Activated CD8-positive, alpha-beta memory T cell treated with anti-CD3 and anti-CD28 coated beads, Interleukin-2, amount 10 ng/mL, durations not matched to agents 7 days and 5 days (primary cell): Measurements from ENCODE around the gene SAMD1. TPM values are rescaled to one million over a fixed set of nuclear protein-coding genes. Genes with fewer than 3 reads are reported as not detected.

Source experiments
- ATAC-seq: fragments of 150-1000 bp; cut with Tn5 transposase; one replicate; pipeline ENCODE4 v1.10.0; 2021; ENCODE audit warnings: moderate library complexity
- CTCF ChIA-PET: fragments of 350-600 bp; sonication (Branson Sonifier 250); formaldehyde crosslinking; loops from one replicate; lab custom pipeline; 2021; ENCODE audit warnings: antibody characterized with exemption; lab: Charles Lee
- DNase-seq: peaks from one replicate; pipeline ENCODE4 v3.0.0-alpha.2; 2020
- H3K27ac Mint-ChIP-seq: one replicate; pipeline ENCODE4 v1.8.0; 2021; ENCODE audit warnings: mild to moderate bottlenecking, mixed read lengths
- H3K27me3 Mint-ChIP-seq: one replicate; pipeline ENCODE4 v1.8.0; 2021; ENCODE audit warnings: mixed read lengths
- H3K36me3 Mint-ChIP-seq: one replicate; pipeline ENCODE4 v1.8.0; 2021; ENCODE audit warnings: mild to moderate bottlenecking, mixed read lengths
- H3K4me1 Mint-ChIP-seq: one replicate; pipeline ENCODE4 v1.8.0; 2021; ENCODE audit warnings: mixed read lengths
- H3K4me3 Mint-ChIP-seq: one replicate; pipeline ENCODE4 v1.8.0; 2021; ENCODE audit warnings: mild to moderate bottlenecking, moderate library complexity, mixed read lengths
- H3K9me3 Mint-ChIP-seq: one replicate; pipeline ENCODE4 v1.8.0; 2022; ENCODE audit warnings: low read depth, mixed read lengths
- total RNA-seq, 2 experiments: library from RNA; stranded (reverse); gene quantifications; one replicate each; pipeline ENCODE4 v1.2.3, GENCODE V29; 2021

SAMD1 gene
- total RNA-seq, 2 experiments from 2014 or later, result 60.4 to 81.9 TPM

DNA sequence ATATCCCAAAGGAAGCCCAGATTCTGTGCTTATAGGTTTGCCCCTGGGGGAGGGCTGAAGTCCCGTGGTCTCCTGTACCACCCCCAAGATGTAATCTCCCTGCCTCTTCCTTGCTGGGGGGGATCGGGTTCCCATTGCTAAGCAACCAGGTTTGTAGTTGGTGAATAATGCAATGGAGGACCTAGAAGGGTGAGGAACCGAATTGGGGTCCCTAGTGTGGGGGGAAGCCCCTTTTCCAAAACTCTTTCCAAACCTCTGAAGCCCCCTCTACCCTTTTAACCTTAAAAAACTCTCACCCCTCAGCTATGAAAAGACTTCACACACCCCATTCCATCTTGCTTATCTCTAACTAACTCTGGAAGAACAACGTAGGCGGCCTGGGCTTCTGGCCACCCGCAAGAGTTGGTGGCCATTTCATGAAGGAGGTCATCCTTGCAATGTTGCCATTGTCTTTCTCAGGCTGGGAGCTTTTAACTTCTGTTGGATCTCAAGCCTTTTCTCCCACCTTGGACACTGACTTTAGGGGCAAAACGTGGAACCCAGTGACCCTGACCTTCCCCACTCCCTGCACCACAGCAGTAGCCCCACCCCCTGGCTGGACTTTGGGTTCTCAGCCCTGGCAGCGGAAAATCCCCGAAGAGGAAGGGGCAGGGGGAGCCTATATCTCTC, 29.3 kb downstream of the SAMD1 start:
- ATAC-seq (no peak), DNase-seq (no peak)
- Mint-ChIP-seq H3K27me3 (peaks cover 42% of the 10 kb centered on the region), H3K4me3 (no peak overlapping the region), H3K4me1 (peaks cover 14% of the 10 kb centered on the region), H3K27ac (no peak overlapping the region), H3K9me3 (no peaks in the 10 kb centered on the region), H3K36me3 (no peaks in the 10 kb centered on the region)
- CTCF ChIA-PET, result interaction anchor here (1.2 to 7.5 kb wide), 7 partner anchors 8 to 181 kb away, joined by 3 to 118 read pairs (median 27); partner anchors contain the start of gene MISP3

DNA sequence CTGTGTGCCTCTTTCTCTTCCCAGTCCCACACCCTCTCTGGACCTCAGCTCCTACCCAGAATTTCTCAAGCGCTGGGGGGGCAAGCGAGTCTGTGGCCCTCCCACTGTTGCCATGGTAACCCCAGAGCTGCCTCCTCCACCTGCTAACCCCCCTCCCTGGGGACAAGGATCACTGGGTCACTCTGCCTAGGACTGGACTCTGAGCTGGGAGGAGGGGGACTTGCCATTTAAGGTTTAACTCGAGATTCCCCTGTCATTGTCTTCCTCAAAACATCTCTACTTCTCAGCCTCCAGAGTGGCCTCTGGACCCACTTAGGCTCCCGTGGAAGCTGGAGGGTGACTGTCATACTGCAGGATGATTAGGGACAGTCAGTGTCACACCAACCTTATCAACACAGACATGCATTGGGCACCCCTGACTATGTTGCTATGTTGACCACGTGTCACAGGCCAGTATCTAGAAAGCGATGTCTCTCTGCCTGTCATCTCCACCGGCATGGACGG, 30.8 kb downstream of the SAMD1 start:
- CTCF ChIA-PET, result interaction anchor here (0.7 to 7.5 kb wide), 36 partner anchors 11 to 444 kb away, joined by 3 to 118 read pairs (median 5); partner anchors contain the start of genes ASF1B, DCAF15, IL27RA and MISP3
- no peak overlapping the region for H3K4me3 Mint-ChIP-seq
- peaks cover 45% of the 10 kb centered on the region for H3K27me3 Mint-ChIP-seq
- no peak overlapping the region for H3K27ac Mint-ChIP-seq
- ATAC-seq, result no peak
- no peak for DNase-seq
- peaks cover 12% of the 10 kb centered on the region for H3K4me1 Mint-ChIP-seq
- H3K36me3 Mint-ChIP-seq, result no peaks in the 10 kb centered on the region
- no peaks in the 10 kb centered on the region for H3K9me3 Mint-ChIP-seq

DNA sequence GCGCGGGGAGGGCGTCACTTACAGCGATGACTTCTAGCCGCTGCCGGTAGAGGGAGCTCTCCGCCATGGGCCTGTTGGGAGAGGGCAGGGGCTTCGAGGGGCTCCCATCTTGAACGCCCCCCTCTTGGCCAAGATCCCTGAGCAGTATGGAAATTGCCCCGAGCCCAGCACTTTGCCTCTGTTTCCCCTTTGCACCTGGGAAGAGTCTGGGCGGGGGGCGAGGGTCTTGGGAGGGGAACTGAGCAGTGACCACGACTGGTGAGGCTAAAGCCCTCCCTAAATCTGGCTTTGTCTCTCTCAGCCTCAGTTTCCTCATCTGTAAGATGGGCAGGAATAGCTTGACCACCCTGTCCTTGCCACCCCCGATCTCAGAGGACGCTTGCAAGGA, 31.5 kb downstream of the SAMD1 start:
- H3K9me3 Mint-ChIP-seq, result no peaks in the 10 kb centered on the region
- ATAC-seq, result no peak

DNA sequence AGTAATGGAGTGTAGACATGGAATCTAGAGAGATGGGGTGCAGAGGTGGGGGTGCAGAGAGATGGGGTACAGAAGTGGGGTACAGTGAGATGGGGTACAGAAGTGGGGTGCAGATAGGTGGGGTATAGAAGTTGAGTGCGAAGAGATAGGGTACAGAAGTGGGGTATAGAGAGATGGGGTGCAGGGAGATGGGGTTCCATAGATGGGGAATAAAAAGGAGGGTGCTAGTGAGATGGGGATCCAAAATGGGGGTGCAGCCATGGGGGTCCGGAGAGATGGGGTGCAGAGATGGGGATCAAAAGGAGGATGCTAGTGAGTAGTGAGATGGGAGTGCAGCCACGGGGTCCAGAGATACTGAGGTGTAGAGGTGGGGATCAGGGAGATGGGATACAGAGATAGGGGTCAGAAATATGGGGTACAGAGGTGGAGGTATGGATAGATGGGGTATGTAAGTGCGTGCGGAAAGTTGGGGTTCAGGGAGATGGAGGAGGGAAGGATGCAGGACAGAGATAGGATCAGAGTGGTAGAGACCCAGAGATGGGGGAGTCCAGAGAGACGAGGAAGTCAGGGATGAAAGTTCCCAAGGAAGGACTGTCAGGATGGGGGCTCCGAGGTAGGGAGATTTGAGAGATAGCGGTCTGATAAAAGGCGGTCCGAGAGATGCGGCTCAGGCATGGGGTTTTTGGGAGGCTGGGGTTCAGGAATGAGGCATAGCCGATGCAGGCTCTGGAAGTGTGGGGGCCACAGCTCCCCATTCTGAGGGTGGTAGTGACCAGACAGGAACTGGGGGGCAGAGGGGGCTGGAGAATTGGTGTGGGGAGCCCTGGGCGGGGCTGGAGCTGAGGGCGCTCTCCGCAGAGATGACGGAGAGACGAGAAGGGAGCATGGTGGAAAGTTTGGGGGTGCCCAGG, 32.1 kb downstream of the SAMD1 start:
- CTCF ChIA-PET, result interaction anchor here (0.7 to 7.5 kb wide), 38 partner anchors 9 to 445 kb away, joined by 3 to 118 read pairs (median 4); partner anchors contain the start of genes ASF1B, DCAF15, IL27RA and MISP3
- Mint-ChIP-seq H3K4me1 (peaks cover 12% of the 10 kb centered on the region), H3K36me3 (no peaks in the 10 kb centered on the region), H3K27ac (no peak overlapping the region), H3K4me3 (no peak overlapping the region), H3K27me3 (peaks cover 45% of the 10 kb centered on the region), H3K9me3 (no peaks in the 10 kb centered on the region)
- ATAC-seq (peak; percentile 52), DNase-seq (no peak)

More for the DNA sequence above, 31.5 kb downstream of the SAMD1 start:
- DNase-seq, result peak; percentile 66
- H3K27ac Mint-ChIP-seq, result no peak overlapping the region
- H3K4me3 Mint-ChIP-seq, result no peak overlapping the region
- CTCF ChIA-PET, result interaction anchor here (0.7 to 7.5 kb wide), 39 partner anchors 12 to 444 kb away, joined by 3 to 118 read pairs (median 4); partner anchors contain the start of genes ASF1B, DCAF15, IL27RA and MISP3
- no peaks in the 10 kb centered on the region for H3K36me3 Mint-ChIP-seq
- H3K27me3 Mint-ChIP-seq, result peaks cover 45% of the 10 kb centered on the region
- peaks cover 12% of the 10 kb centered on the region for H3K4me1 Mint-ChIP-seq

DNA sequence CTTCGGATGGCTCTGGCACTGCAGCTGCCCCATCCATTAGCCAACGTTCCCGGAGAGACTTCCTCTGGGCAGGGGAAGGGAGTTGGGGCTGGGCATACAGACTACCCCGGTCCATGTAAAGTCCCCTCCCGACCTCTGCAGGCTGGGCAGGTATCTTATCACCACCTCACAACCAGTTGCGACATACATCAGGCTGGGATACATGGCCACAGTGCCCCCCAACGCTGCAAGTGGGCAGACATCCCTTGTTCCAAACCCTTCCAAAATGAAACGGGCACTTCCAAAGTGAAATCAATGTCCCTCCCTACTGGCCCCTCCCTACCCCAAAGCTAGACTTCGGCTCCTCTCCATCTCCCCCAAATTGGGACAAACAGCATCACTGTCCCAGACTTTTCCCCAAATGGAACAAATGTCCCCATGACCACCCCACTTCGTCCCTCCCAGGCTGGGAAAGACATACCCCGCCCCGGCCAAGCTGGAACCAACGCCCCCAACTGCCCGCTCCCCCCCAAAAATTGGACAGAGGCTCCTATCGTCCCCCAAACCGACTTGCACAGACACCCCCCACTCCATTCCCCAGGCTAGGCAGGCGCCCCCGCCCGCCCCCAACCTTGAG, 33.7 kb downstream of the SAMD1 start:
- Mint-ChIP-seq H3K27ac (no peak overlapping the region), H3K4me3 (peak overlapping the region; percentile 3), H3K36me3 (peaks cover 10% of the 10 kb centered on the region), H3K9me3 (no peaks in the 10 kb centered on the region), H3K27me3 (peaks cover 45% of the 10 kb centered on the region), H3K4me1 (peaks cover 12% of the 10 kb centered on the region)
- CTCF ChIA-PET, result interaction anchor here (0.7 to 7.5 kb wide), 16 partner anchors 8 to 195 kb away, joined by 3 to 118 read pairs (median 3); partner anchors contain the start of genes IL27RA, MISP3 and PRKACA
- DNase-seq, result no peak
- no peak for ATAC-seq

DNA sequence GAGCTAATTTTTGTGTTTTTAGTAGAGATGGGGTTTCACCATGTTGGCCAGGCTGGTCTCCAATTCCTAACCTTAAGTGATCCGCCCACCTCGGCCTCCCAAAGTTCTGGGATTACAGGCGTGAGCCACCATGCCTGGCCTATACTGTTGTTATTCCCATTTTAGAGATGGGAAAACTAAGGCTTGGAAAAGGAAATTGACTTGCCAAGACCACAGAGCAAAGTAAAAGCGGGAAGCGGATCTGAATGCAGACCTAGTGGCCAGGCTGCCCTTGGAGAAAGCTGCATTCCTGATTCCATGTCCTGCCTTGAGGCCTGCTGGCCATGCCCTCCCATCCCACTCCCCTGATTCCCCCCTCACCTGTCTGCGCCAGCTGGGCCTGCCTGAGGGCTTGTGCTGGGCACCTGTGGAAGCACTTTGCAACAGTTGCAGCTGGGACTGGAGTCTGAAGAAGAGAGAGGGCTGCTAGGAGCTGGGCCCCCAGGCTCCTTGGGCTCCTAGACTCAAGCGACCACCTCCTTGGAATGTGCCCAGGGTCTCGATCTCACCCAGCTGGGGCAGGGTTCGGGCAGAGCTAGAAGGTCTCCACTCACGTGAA, 34.4 kb downstream of the SAMD1 start:
- Mint-ChIP-seq H3K27me3 (peaks cover 45% of the 10 kb centered on the region), H3K4me1 (peaks cover 12% of the 10 kb centered on the region), H3K4me3 (no peak overlapping the region), H3K9me3 (no peaks in the 10 kb centered on the region), H3K27ac (no peak overlapping the region), H3K36me3 (peaks cover 14% of the 10 kb centered on the region)
- CTCF ChIA-PET, result interaction anchor here (0.9 to 7.5 kb wide), 7 partner anchors 8 to 181 kb away, joined by 3 to 118 read pairs (median 3); partner anchors contain the start of gene MISP3
- ATAC-seq (no peak), DNase-seq (no peak)

DNA sequence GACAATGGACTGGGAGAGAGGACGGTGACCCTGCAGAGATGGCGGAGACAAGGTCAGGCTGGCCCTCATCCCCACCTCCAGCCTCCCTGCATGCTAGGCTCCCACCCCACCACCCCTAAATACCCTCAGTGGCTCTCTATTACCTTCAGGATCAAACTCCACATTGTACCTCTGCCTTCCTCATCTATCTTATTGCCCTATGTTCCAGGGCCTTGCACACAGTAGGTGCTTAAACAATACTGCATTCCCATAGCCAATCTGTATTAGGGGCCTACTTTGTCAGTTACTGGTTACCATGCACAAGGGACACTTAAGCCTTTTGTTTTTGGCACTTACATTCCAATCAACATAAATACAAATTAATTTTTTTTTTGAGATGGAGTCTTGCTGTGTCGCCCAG, 35.2 kb downstream of the SAMD1 start:
- DNase-seq (no peak), ATAC-seq (no peak)
- CTCF ChIA-PET, result interaction anchor here (1.1 to 7.5 kb wide), 4 partner anchors 7 to 175 kb away, joined by 3 to 118 read pairs (median 25); partner anchors contain the start of gene MISP3
- H3K27ac Mint-ChIP-seq, result no peak overlapping the region
- no peak overlapping the region for H3K4me3 Mint-ChIP-seq
- no peaks in the 10 kb centered on the region for H3K9me3 Mint-ChIP-seq
- H3K36me3 Mint-ChIP-seq, result peaks cover 15% of the 10 kb centered on the region
- peaks cover 42% of the 10 kb centered on the region for H3K27me3 Mint-ChIP-seq
- H3K4me1 Mint-ChIP-seq, result peaks cover 12% of the 10 kb centered on the region

DNA sequence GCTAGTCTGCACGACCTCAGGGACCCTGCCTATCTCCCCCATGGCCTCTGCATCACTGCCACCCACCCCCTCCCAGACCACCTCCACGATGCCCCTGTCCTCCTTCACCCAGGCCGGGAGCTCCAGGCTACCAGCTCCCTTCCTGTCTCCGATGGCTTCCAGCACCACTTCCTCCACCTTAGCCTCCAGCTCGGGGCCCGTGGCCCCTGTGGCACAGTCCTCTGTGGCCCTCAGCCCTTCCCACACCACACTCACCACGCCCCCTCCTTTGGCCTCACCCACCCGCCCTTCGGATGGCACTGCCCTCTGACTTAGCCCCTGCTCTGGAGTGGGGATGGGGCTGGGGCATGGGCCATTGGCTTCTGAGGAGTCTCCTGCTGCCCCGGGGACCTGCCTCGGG, 35.8 kb downstream of the SAMD1 start:
- ATAC-seq (no peak), DNase-seq (no peak)
- Mint-ChIP-seq H3K4me3 (no peak overlapping the region), H3K9me3 (no peaks in the 10 kb centered on the region), H3K27me3 (peaks cover 37% of the 10 kb centered on the region), H3K4me1 (peaks cover 12% of the 10 kb centered on the region), H3K36me3 (peaks cover 19% of the 10 kb centered on the region), H3K27ac (no peak overlapping the region)
- CTCF ChIA-PET, result interaction anchor here (0.8 to 1.2 kb wide), 5 partner anchors 11 to 183 kb away, joined by 3 read pairs; partner anchors contain the start of gene IL27RA

DNA sequence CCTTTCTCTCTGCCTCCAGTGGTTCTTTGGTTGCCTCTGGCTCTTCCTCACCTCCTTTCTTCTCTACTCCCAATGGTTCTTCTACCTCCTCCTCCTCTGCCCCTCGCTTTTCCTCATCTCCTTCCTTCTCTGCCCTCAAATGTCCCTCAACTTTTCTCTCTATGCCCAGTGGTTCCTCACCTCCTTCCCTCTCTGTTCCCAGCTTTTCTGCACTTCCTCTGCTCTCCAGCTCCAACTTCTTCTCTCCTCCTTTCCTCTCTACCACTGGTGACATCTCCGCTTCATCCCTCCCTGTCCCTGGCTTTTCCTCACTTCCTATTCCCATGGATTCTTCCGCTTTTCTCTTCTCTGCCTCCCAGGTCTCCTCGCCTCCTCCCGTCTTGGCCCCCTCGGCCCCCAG, 36.5 kb downstream of the SAMD1 start:
- CTCF ChIA-PET, result interaction anchor here (0.8 to 1.2 kb wide), 5 partner anchors 11 to 183 kb away, joined by 3 read pairs; partner anchors contain the start of gene IL27RA
- no peak overlapping the region for H3K27ac Mint-ChIP-seq

DNA sequence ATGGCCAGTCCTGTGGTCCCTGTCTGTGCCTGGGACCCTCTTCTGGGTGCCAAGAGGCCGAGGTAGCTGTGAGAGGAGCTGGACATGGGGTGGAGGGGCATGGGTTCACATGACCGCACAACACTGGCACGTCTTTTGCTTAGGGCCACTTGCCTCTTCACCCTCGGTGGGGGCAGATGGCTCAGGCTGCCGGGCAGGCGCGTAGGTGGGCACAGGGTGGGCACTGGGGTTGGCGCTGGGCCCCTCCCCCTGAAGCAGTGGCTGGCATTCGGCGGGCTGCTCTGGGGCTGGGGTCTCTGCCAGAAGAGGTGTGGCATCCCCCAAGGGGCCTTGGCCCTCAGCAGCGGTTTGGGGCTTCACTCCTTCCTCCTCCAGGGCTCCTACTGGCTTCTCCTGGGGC, 37.1 kb downstream of the SAMD1 start:
- no peaks in the 10 kb centered on the region for H3K9me3 Mint-ChIP-seq

More for the DNA sequence above, 36.5 kb downstream of the SAMD1 start:
- DNase-seq, result no peak
- Mint-ChIP-seq H3K9me3 (no peaks in the 10 kb centered on the region), H3K27me3 (peaks cover 32% of the 10 kb centered on the region), H3K4me3 (no peak overlapping the region), H3K4me1 (peaks cover 12% of the 10 kb centered on the region), H3K36me3 (peaks cover 21% of the 10 kb centered on the region)
- no peak for ATAC-seq

DNA sequence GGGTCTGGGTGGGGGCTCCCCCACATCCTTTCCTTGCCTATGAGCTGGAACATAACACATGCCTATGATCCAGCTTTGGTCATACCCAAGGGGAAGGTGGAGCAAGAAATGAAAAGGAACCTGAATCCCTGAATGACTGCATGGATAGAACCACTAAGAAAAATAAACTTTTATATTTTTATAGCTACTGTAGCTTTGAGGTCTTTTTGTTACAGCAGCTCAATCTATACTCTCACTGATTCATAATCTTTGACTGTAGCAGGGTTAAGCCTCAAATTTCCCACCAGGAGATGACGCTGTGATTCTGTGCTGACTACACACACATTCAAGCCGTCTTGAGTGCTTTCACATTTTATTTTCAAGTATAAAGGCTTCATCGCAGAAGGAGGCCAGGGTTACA, 37.5 kb downstream of the SAMD1 start:
- Mint-ChIP-seq H3K27ac (no peak overlapping the region), H3K36me3 (peaks cover 29% of the 10 kb centered on the region), H3K4me3 (no peak overlapping the region), H3K4me1 (peaks cover 3% of the 10 kb centered on the region), H3K27me3 (peaks cover 21% of the 10 kb centered on the region), H3K9me3 (no peaks in the 10 kb centered on the region)
- no peak for ATAC-seq
- CTCF ChIA-PET, result interaction anchor here (0.8 to 1.3 kb wide), 6 partner anchors 9 to 181 kb away, joined by 3 to 8 read pairs (median 4); partner anchors contain the start of genes IL27RA and PALM3
- DNase-seq, result no peak

More for the DNA sequence above, 37.1 kb downstream of the SAMD1 start:
- Mint-ChIP-seq H3K27me3 (peaks cover 26% of the 10 kb centered on the region), H3K36me3 (peaks cover 25% of the 10 kb centered on the region), H3K27ac (no peak overlapping the region), H3K4me3 (no peak overlapping the region), H3K4me1 (peaks cover 6% of the 10 kb centered on the region)
- DNase-seq (no peak), ATAC-seq (no peak)
- CTCF ChIA-PET, result interaction anchor here (0.9 to 1.3 kb wide), 5 partner anchors 8 to 151 kb away, joined by 3 to 8 read pairs (median 4); partner anchors contain the start of genes IL27RA and PALM3

DNA sequence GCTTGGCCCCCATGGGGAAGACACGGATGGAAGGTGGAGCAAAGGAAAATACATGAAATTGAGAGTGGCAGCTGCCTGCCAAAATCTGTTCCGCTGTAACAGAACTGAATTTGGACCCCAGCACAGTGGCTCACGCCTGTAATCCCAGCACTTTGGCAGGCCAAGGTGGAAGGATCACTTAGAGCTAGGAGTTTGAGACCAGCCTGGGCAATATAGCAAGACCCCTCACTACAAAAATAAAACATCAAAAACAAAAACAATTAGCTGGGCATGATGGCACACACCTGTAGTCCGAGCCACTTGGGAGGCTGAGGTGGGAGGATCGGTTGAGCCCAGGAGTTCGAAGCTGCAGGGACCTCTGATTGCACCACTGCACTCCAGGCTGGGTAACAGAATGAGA, 38.1 kb downstream of the SAMD1 start:
- Mint-ChIP-seq H3K9me3 (no peaks in the 10 kb centered on the region), H3K4me3 (no peak overlapping the region), H3K27me3 (peaks cover 16% of the 10 kb centered on the region), H3K27ac (no peak overlapping the region), H3K36me3 (peaks cover 29% of the 10 kb centered on the region), H3K4me1 (no peaks in the 10 kb centered on the region)
- no peak for ATAC-seq
- CTCF ChIA-PET, result interaction anchor here (0.8 to 1.3 kb wide), 5 partner anchors 10 to 180 kb away, joined by 3 to 8 read pairs (median 5); partner anchors contain the start of gene IL27RA
- no peak for DNase-seq
